HS-27A (cell line): ENCODE measurements around the gene PAGR1.
"Not testable (repeated sequence)": the region's sequence is repeated elsewhere in the genome, so short reads cannot be mapped to it uniquely, and the experiment has no call there.

Source experiments
- DNase-seq: peaks from one replicate; pipeline ENCODE4 v3.0.0-alpha.2; 2012; ENCODE audit warnings: low read depth, missing footprints

PAGR1 gene

GRCh38 chr16:29864205-29864604, 48.3 kb downstream of the PAGR1 start:
- no peak for DNase-seq

DNA sequence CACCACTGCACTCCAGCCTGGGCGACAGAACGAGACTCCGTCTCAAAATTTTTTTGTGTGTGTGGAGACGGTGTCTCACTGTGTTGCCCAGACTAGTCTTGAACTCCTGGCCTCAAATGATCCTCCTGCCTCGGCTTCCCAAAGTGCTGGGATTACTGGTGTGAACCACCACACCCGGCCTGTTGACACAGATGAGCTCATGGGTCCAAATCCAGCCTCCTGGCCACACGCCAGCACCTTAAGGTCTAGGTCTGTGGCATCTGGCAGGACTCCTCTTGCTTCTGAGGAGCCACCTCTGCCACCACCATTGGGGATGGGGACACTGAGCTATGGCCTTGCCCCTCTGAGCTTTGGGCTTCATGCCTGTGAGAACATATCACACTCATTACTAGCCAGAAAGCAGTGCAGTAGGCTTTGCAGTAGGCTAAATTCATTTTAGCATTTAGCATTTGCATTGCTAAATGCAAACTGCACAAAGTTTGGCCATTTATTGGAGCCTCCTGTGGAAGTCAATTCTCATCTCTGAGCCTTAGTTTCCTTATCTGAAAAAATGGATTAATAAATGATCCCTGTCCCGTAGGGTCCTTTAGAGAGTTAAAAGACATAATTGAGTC, 52.6 kb downstream of the PAGR1 start:
- no peak for DNase-seq

DNA sequence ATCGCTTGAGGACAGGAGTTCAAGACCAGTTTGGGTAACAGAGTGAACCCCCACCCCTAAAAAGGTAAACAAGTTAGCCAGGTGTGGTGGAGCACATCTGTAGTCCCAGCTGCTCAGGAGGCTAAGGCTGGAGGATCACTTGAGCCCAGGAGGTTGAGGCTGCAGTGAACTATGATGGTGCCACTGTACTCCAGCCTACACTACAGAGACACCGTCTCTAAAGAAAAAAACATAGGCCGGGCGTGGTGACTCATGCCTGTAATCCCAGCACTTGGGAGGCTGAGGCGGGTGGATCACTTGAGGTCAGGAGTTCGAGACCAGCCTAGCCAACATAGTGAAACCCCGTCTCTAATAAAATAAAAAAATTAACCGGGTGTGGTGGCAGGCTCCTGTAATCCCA, 53.1 kb downstream of the PAGR1 start:
- not testable (repeated sequence) for DNase-seq
